Measurements from ENCODE around the gene ATF5. TPM values are rescaled to one million over a fixed set of nuclear protein-coding genes. Genes with fewer than 3 reads are reported as not detected.

ATF5 gene, protein sequence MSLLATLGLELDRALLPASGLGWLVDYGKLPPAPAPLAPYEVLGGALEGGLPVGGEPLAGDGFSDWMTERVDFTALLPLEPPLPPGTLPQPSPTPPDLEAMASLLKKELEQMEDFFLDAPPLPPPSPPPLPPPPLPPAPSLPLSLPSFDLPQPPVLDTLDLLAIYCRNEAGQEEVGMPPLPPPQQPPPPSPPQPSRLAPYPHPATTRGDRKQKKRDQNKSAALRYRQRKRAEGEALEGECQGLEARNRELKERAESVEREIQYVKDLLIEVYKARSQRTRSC
- 13.8 TPM for total RNA-seq
- long read RNA-seq, partial matches to known transcripts = 1 of 2 reads
- long read RNA-seq, other reads (novel, unspliced or antisense) = 0 of 2 reads

DNA sequence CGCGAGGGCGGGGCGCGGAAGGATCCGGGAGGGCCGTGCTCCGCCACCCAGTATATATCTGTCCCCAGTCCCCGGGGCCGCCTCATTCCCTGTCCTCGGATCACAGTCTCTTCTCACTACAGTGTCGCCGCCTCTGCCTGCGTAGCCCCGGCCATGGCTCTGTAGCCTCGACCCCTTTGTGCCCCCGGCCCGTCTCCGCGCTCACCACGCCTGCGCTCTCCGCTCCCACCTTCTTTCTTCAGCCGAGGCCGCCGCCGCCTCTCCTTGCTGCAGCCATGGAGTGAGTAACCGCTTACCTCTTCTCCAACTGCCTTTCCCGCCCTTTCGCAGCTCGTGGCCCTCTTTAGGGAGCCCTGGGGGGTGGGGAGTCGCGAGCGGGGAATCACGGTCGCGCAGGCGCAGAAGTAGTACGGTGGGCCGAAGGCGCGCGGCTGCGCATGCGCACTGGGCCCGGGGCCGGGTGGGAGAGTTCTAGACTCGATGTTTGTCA, at the start of gene ATF5, which contains the start of gene NUP62:
Gene ATF5, plus strand, starts transcription at position 85 of the 490 bp plus-strand sequence. CDS start 1,646 bp downstream, outside the sequence.
Gene NUP62, minus strand, starts transcription at position 384 of the 490 bp plus-strand sequence. CDS start 19,697 bp downstream, outside the sequence.
- peak; percentile 92 for DNase-seq

DNA sequence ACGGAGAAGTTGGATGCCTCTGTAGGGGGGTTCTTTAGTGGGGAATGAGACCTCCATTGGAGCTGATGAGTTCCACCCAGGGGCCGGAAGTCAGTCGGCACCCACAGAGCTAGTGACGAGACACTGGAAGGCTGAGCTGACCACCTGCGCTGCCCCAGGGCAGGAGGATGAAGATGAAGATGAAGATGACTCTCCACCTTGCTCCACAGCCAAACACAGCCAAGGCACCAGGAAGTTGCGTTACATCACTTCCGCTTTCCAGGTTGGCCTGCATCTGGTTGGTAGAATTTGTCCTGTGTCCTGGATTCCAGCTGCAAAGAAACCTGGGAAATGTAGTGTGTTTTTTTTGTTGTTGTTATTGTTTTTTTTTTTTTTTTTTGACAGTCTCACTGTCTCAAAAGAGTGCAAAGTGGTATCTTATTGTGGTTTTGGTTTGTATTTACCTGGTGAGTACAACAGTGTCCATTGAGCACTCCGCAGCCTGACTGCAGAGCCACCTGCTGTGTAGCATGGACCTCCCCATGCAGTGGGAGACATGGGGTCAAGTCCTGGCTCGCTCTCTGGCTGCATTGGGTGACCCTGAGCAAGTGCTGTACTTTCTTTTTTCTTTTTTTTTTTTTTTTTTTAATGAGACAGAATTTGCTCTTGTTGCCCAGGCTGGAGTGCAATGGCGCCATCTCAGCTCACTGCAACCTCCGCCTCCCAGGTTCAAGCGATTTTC, 49.6 kb upstream of the ATF5 start:
- Histone ChIP-seq H3K27me3 (ENCODE audit: low read depth) (no peaks in the 10 kb centered on the region), H3K36me3 (peaks cover 61% of the 10 kb centered on the region), H3K9me3 (no peaks in the 10 kb centered on the region), H3K4me3 (no peak overlapping the region), H3K27ac (no peak overlapping the region), H3K4me1 (peaks cover 26% of the 10 kb centered on the region)
- intact Hi-C loops (cut with DNase I) = no loop called here
- TF ChIP-seq, protein P1, sequence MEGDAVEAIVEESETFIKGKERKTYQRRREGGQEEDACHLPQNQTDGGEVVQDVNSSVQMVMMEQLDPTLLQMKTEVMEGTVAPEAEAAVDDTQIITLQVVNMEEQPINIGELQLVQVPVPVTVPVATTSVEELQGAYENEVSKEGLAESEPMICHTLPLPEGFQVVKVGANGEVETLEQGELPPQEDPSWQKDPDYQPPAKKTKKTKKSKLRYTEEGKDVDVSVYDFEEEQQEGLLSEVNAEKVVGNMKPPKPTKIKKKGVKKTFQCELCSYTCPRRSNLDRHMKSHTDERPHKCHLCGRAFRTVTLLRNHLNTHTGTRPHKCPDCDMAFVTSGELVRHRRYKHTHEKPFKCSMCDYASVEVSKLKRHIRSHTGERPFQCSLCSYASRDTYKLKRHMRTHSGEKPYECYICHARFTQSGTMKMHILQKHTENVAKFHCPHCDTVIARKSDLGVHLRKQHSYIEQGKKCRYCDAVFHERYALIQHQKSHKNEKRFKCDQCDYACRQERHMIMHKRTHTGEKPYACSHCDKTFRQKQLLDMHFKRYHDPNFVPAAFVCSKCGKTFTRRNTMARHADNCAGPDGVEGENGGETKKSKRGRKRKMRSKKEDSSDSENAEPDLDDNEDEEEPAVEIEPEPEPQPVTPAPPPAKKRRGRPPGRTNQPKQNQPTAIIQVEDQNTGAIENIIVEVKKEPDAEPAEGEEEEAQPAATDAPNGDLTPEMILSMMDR (IDR thresholded peaks at IDR 0.05) = no peak
- DNase-seq (peak; percentile 51), ATAC-seq (no peak)

More for the DNA sequence above, at the start of gene ATF5, which contains the start of gene NUP62:
- TF ChIP-seq, protein P1 (IDR thresholded peaks at IDR 0.05) = no peak
- Histone ChIP-seq H3K4me3 (peak within 1 kb of the TSS; percentile 100), H3K36me3 (peaks cover 33% of the 10 kb centered on the region), H3K27me3 (ENCODE audit: low read depth) (no peaks in the 10 kb centered on the region), H3K27ac (peak within 1 kb of the TSS; percentile 90), H3K4me1 (peaks cover 28% of the 10 kb centered on the region), H3K9me3 (no peaks in the 10 kb centered on the region)
- intact Hi-C loops (cut with DNase I) = no loop called here
- peak; percentile 87 for ATAC-seq

DNA sequence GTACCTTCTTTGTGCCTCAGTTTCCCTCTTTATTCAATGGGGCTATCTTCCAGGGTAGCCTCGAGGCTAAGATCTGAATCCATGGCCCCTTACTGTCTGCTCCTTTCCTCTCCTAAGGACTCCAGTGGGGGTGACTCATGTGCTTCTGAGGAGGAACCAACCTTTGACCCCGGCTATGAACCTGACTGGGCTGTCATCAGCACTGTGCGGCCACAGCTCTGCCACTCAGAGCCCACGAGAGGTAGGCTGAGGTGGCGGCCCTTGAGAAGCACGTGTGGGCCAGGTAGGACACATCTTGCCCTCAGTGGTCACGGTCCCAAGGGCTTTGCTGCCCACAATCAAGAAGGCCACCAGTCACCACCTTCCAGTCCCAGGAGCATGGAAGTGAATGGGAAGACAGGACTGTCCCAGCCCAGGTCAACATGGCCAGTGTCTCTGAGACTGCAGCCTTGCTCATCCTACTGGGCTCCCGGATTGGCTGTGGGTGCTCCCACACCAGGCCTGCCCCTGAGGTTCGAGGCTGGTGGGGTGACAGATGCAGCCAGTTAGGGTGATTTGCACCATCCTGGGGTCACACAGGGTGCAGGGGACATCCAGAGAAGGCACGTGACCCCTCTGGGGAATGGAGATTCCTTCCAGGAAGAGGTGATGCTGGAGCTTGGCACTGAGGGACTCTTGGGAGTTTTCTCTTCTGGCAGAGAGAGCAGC, 48.7 kb upstream of the ATF5 start:
- TF ChIP-seq, protein P1 (IDR thresholded peaks at IDR 0.05) = no peak
- intact Hi-C loops (cut with DNase I) = no loop called here
- H3K4me3 ChIP-seq = no peak overlapping the region
- no peak for ATAC-seq
- no peak overlapping the region for H3K27ac ChIP-seq
- H3K36me3 ChIP-seq = peaks cover 70% of the 10 kb centered on the region
- H3K27me3 ChIP-seq (ENCODE audit: low read depth) = no peaks in the 10 kb centered on the region
- peaks cover 21% of the 10 kb centered on the region for H3K4me1 ChIP-seq
- H3K9me3 ChIP-seq = no peaks in the 10 kb centered on the region
- peak; percentile 46 for DNase-seq

DNA sequence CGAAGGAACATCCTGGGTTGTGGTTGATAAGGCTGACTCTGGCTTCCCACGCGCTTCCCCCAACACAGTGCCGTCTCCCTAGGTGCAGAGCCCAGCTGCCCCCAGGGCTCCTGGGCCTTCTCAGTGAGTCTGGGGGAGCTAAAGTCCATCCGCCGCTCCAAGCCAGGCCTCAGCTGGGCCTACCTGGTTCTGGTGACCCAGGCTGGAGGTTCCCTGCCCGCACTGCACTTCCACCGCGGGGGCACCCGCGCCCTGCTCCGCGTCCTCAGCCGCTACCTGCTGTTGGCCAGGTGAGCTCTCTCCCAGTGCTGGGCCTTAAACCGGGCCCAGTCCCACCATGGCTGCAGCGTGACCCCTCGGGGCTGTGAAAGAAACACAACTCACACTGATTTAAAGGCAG, 47.8 kb upstream of the ATF5 start:
- H3K9me3 ChIP-seq = no peaks in the 10 kb centered on the region
- H3K36me3 ChIP-seq = peaks cover 79% of the 10 kb centered on the region
- TF ChIP-seq, protein P1 (IDR thresholded peaks at IDR 0.05) = no peak
- no peak for ATAC-seq
- H3K4me3 ChIP-seq = no peak overlapping the region
- peaks cover 15% of the 10 kb centered on the region for H3K4me1 ChIP-seq
- no peaks in the 10 kb centered on the region for H3K27me3 ChIP-seq (ENCODE audit: low read depth)
- no peak overlapping the region for H3K27ac ChIP-seq
- peak; percentile 44 for DNase-seq
- intact Hi-C loops (cut with DNase I) = no loop called here
